Measurements from ENCODE around the gene BBIP1. TPM values are rescaled to one million over a fixed set of nuclear protein-coding genes. Genes with fewer than 3 reads are reported as not detected.

The BBIP1 gene
- total and polyA plus RNA-seq, 2 donors (not counting 3 experiments of a cell fraction or from before 2014, with no cell fraction given) = 9.9 to 32.8 TPM

GRCh38 chr10:110910138-110910537, 8.8 kb downstream of the BBIP1 start:
- no peak for TF ChIP-seq CTCF (IDR thresholded peaks at IDR 0.05; ENCODE audit: extremely low read depth in 1 of 2, insufficient read depth in 1 of 2, low read depth in 1 of 2, low read length in 2 of 2)
- no peak for TF ChIP-seq POLR2AphosphoS5 (IDR thresholded peaks at IDR 0.05; ENCODE audit: insufficient read depth, low read depth, low read length)
- TF ChIP-seq JUN (IDR thresholded peaks at IDR 0.05; ENCODE audit: borderline replicate concordance, insufficient read depth, insufficient read length, low read depth) = no peak
- no peak for TF ChIP-seq POLR2A (IDR thresholded peaks at IDR 0.05; ENCODE audit: low read depth, low read length)
- ChIA-PET CTCF (interaction anchor here (1.3 to 1.7 kb wide), 5 partner anchors 8 to 164 kb away, joined by 3 to 6 read pairs (median 6); partner anchors contain the start of genes BBIP1 and SHOC2), POLR2A (interaction anchor here (2.1 kb wide), 1 partner anchor 9 kb away, joined by 11 read pairs; the partner anchor contains the start of genes BBIP1 and SHOC2)
- H3K36me3 ChIP-seq (ENCODE audit: control insufficient read depth in 2 of 2, extremely low read depth in 1 of 2, insufficient read depth in 2 of 2, low read length in 2 of 2) = no peaks in the 10 kb centered on the region
- H3K4me2 ChIP-seq (ENCODE audit: insufficient read depth, low read length) = no peak overlapping the region
- no peaks in the 10 kb centered on the region for H3K9me1 ChIP-seq (replicated peaks; ENCODE audit: control insufficient read depth, extremely low read depth, insufficient read depth, low read length)
- H3K9me3 ChIP-seq (replicated peaks; ENCODE audit: control insufficient read depth, insufficient read depth, low read length) = no peaks in the 10 kb centered on the region
- BruUV-seq (replicated peaks) = no TSS peak
- no peaks in the 10 kb centered on the region for H3K4me1 ChIP-seq (ENCODE audit: control insufficient read depth, extremely low read depth, insufficient read depth, low read length)
- no peaks in the 10 kb centered on the region for H3K27me3 ChIP-seq (ENCODE audit: control insufficient read depth in 2 of 2, insufficient read depth in 2 of 2, low read length in 2 of 2)
- no peak overlapping the region for H3K4me3 ChIP-seq (replicated peaks in 1 of 3; ENCODE audit: insufficient read depth in 1 of 3, low read depth in 1 of 3, low read length in 3 of 3)
- dilution Hi-C loops (cut with MboI; ENCODE audit: extremely low pct_ligation_motif_present, low sequenced_read_pairs) (no loop called here), intact Hi-C loops (cut with micrococcal nuclease) (no loop called here)
- H2AFZ ChIP-seq (ENCODE audit: low read depth, low read length) = no peak overlapping the region
- no peak overlapping the region for H3K9ac ChIP-seq (replicated peaks; ENCODE audit: extremely low read depth, insufficient read depth, low read length)
- no peak for DNase-seq (ENCODE audit: low read depth, low spot score)
- H3K79me2 ChIP-seq (ENCODE audit: control insufficient read depth, insufficient read depth, low read length) = no peaks in the 10 kb centered on the region
- no peak overlapping the region for H3K27ac ChIP-seq (ENCODE audit: insufficient read depth, low read depth, low read length)
- no peak for FAIRE-seq
- no peaks in the 10 kb centered on the region for H4K20me1 ChIP-seq (replicated peaks; ENCODE audit: control insufficient read depth, extremely low read depth, insufficient read depth, low read length)

Data from endothelial cell of umbilical vein (primary cell).